Uterus (tissue), 2 donors: ENCODE measurements around the gene DCTN3.

Source experiments
- CTCF ChIP-seq, 4 experiments: fragments of 200-600 bp in 2 of 4; fragments of 450-650 bp in 2 of 4; sonication (generic) in 2 of 4; IDR thresholded peaks; one replicate each; pipeline ENCODE4 v1.5.1; 2016 to 2019; ENCODE audit warnings: antibody characterized with exemption in 4 of 4, mild to moderate bottlenecking in 2 of 4, moderate library complexity in 1 of 4
- POLR2A ChIP-seq, 2 donors: fragments of 450-650 bp; IDR thresholded peaks; one replicate each; pipeline ENCODE4 v1.6.1; 2016; ENCODE audit warnings: antibody characterized with exemption in 2 of 2, mild to moderate bottlenecking in 1 of 2, moderate library complexity in 1 of 2

DNA sequence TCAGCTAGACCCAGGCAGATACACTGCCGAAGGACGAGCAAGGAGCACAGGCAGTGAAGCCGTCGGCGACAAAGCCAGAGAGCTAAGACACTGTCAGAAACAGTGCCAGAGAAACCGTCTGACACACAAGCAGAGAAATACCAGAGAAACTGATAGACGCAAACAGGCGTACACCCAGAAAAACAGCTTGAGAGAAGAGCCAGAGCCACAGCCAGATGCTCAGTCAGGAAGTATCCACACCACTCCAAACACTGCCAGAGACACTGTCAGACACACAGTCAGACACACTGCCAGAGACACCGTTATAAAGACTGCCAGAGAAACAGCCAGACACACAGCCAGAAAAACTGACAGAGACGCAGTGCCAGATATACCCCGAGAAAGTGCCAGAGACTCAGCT, 49.9 kb downstream of the DCTN3 start:
- TF ChIP-seq CTCF (IDR thresholded peaks at IDR 0.05) (no peak), POLR2A (IDR thresholded peaks at IDR 0.05) (no peak)
